SK-N-SH (cell line): Measurements from ENCODE around the gene CYP8B1. TPM values are rescaled to one million over a fixed set of nuclear protein-coding genes. Genes with fewer than 3 reads are reported as not detected.

Experiments used
- CTCF ChIA-PET: fragments of 300-600, 350-600 bp; formaldehyde crosslinking; extraction: SDS; loops from one replicate; lab custom pipeline; 2021; lab: Yijun Ruan, JAX
- POLR2A ChIA-PET: fragments of 350-600 bp; sonication (Branson Sonifier 250); formaldehyde crosslinking; extraction: SDS; loops from one replicate; lab custom pipeline; 2020; ENCODE audit warnings: antibody characterized with exemption, inconsistent platforms; lab: Yijun Ruan, JAX
- DNase-seq: peaks from one replicate; pipeline ENCODE4 v3.0.0; 2012
- H2AFZ ChIP-seq: fragments of 200-600 bp; sonication (generic); 2 replicates; pipeline ENCODE4 v1.8.1; 2016; ENCODE audit warnings: antibody characterized with exemption, mild to moderate bottlenecking, low read depth
- H3F3A ChIP-seq: fragments of 200-600 bp; sonication (generic); replicated peaks from 2 replicates; pipeline ENCODE3; 2016; ENCODE audit warnings: antibody characterized with exemption, mild to moderate bottlenecking; ENCODE audit not compliant: insufficient read depth
- H3K27ac ChIP-seq, 2 experiments: fragments of 200-500 bp in 1 of 2; fragments of 200-600 bp in 1 of 2; sonication (Bioruptor generic) in 1 of 2; sonication (generic), shearing (Covaris generic) in 1 of 2; 2 replicates each; pipeline versions ENCODE4 v1.5.1 to v1.6.1; 2014 to 2016; ENCODE audit warnings: low read depth in 2 of 2, inconsistent platforms in 1 of 2, low read length in 1 of 2, mild to moderate bottlenecking in 1 of 2, mixed read lengths in 1 of 2
- H3K27me3 ChIP-seq: fragments of 200-600 bp; sonication (generic), shearing (Covaris generic); 2 replicates; pipeline ENCODE4 v1.6.1; 2016; ENCODE audit warnings: mixed run types; ENCODE audit not compliant: insufficient read depth
- H3K36me3 ChIP-seq, 2 experiments: fragments of 200-500 bp in 1 of 2; fragments of 200-600 bp in 1 of 2; sonication (Bioruptor generic) in 1 of 2; sonication (generic) in 1 of 2; replicated peaks in 1 of 2; 2 replicates each; pipeline versions ENCODE3 to v1.5.1; 2014 to 2016; ENCODE audit warnings: low read length in 1 of 2, mild to moderate bottlenecking in 1 of 2; ENCODE audit not compliant: insufficient read depth in 2 of 2, control insufficient read depth in 1 of 2
- H3K4me1 ChIP-seq, 2 experiments: fragments of 200-500 bp in 1 of 2; fragments of 200-600 bp in 1 of 2; sonication (Bioruptor generic) in 1 of 2; sonication (generic), shearing (Covaris generic) in 1 of 2; 2 replicates each; pipeline versions ENCODE4 v1.5.1 to v1.6.1; 2014 to 2016; ENCODE audit warnings: low read depth in 1 of 2, low read length in 1 of 2, mixed run types in 1 of 2; ENCODE audit not compliant: insufficient read depth in 2 of 2, control insufficient read depth in 1 of 2
- H3K4me2 ChIP-seq: fragments of 200-600 bp; sonication (generic), shearing (Covaris generic); 2 replicates; pipeline ENCODE4 v1.6.1; 2017; ENCODE audit warnings: mixed run types
- H3K4me3 ChIP-seq, 2 experiments: fragments of 200-500 bp in 1 of 2; fragments of 200-600 bp in 1 of 2; sonication (Bioruptor generic) in 1 of 2; sonication (generic), shearing (Covaris generic) in 1 of 2; 2 replicates each; pipeline versions ENCODE4 v1.5.1 to v1.8.1; 2014 to 2016; ENCODE audit warnings: low read depth in 2 of 2, inconsistent platforms in 1 of 2, low read length in 1 of 2, mild to moderate bottlenecking in 1 of 2, mixed read lengths in 1 of 2, moderate library complexity in 1 of 2
- H3K79me2 ChIP-seq: fragments of 200-600 bp; sonication (generic); 2 replicates; pipeline ENCODE4 v1.8.1; 2017; ENCODE audit warnings: mild to moderate bottlenecking; ENCODE audit not compliant: insufficient read depth
- H3K9ac ChIP-seq: fragments of 200-600 bp; sonication (generic); 2 replicates; pipeline ENCODE4 v1.6.1; 2017; ENCODE audit warnings: mixed run types
- H3K9me2 ChIP-seq: fragments of 200-600 bp; sonication (generic); 2 replicates; pipeline ENCODE4 v1.6.1; 2017; ENCODE audit warnings: mixed run types
- H3K9me3 ChIP-seq: fragments of 200-600 bp; sonication (generic); 2 replicates; pipeline ENCODE4 v1.6.1; 2017; ENCODE audit warnings: mixed run types, mild to moderate bottlenecking, moderate library complexity
- H4K20me1 ChIP-seq: fragments of 200-600 bp; sonication (generic); 2 replicates; pipeline ENCODE4 v1.6.1; 2017; ENCODE audit warnings: mild to moderate bottlenecking, mixed run types; ENCODE audit not compliant: insufficient read depth
- CHD2 ChIP-seq: fragments of 150-350 bp; IDR thresholded peaks from 2 replicates; pipeline ENCODE4 v1.6.1; 2018; ENCODE audit warnings: low read length; ENCODE audit not compliant: partially characterized antibody
- ELF1 ChIP-seq: IDR thresholded peaks from 2 replicates; pipeline ENCODE4 v1.4.0; 2012
- EP300 ChIP-seq, 2 experiments: IDR thresholded peaks; 2 replicates each; pipeline versions ENCODE4 v1.4.0 to v1.6.1; 2012; ENCODE audit warnings: borderline replicate concordance in 1 of 2, low read depth in 1 of 2, low read length in 1 of 2
- EZH2phosphoT487 ChIP-seq: fragments of 200-600 bp; sonication (generic); IDR thresholded peaks from 2 replicates; pipeline ENCODE4 v1.6.1; 2017; ENCODE audit warnings: low read depth, mixed run types, mild to moderate bottlenecking, antibody characterized with exemption, moderate library complexity, borderline replicate concordance
- FOSL2 ChIP-seq: IDR thresholded peaks from 2 replicates; pipeline ENCODE4 v1.4.0; 2012; ENCODE audit warnings: low read depth, mild to moderate bottlenecking, moderate library complexity, borderline replicate concordance
- FOXJ3 ChIP-seq: sonication (generic); formaldehyde crosslinking; IDR thresholded peaks from 2 replicates; pipeline ENCODE4 v1.5.1; 2020; ENCODE audit warnings: mild to moderate bottlenecking, missing genetic modification reagents
- FOXM1 ChIP-seq: IDR thresholded peaks from 2 replicates; pipeline ENCODE4 v1.4.0; 2012; ENCODE audit warnings: low read depth, mild to moderate bottlenecking
- GABPA ChIP-seq: IDR thresholded peaks from 2 replicates; pipeline ENCODE4 v1.4.0; 2012; ENCODE audit warnings: low read depth, mild to moderate bottlenecking
- MAX ChIP-seq: IDR thresholded peaks from 2 replicates; pipeline ENCODE4 v1.4.0; 2012; ENCODE audit warnings: low read depth
- MEF2A ChIP-seq: IDR thresholded peaks from 2 replicates; pipeline ENCODE4 v1.4.0; 2012; ENCODE audit warnings: low read depth, borderline replicate concordance
- MXI1 ChIP-seq: IDR thresholded peaks from 2 replicates; pipeline ENCODE4 v1.6.1; 2012; ENCODE audit warnings: mild to moderate bottlenecking, low read depth, low read length, improper control_type of control experiment
- NFIC ChIP-seq: IDR thresholded peaks from 2 replicates; pipeline ENCODE4 v1.4.0; 2012; ENCODE audit warnings: borderline replicate concordance
- NRF1 ChIP-seq: IDR thresholded peaks from 2 replicates; pipeline ENCODE4 v1.6.1; 2012; ENCODE audit warnings: low read depth, mild to moderate bottlenecking, low read length
- RXRA ChIP-seq: IDR thresholded peaks from 2 replicates; pipeline ENCODE4 v1.4.0; 2012; ENCODE audit warnings: low read depth, mild to moderate bottlenecking, borderline replicate concordance
- SMC3 ChIP-seq: IDR thresholded peaks from 2 replicates; pipeline ENCODE4 v1.6.1; 2012; ENCODE audit warnings: low read depth, low read length, improper control_type of control experiment
- TEAD4 ChIP-seq: IDR thresholded peaks from 2 replicates; pipeline ENCODE4 v1.4.0; 2012; ENCODE audit warnings: mild to moderate bottlenecking, borderline replicate concordance; ENCODE audit not compliant: insufficient read depth
- USF2 ChIP-seq: fragments of 150-350 bp; IDR thresholded peaks from 2 replicates; pipeline ENCODE4 v1.6.1; 2017; ENCODE audit warnings: antibody characterized with exemption, low read length, low read depth, borderline replicate concordance
- WGBS: methylation state at CpG from one replicate; pipeline ENCODE4 v1.1.6; 2017; ENCODE audit warnings: low lambda C conversion rate; 5-methylcytosine and 5-hydroxymethylcytosine counted together
- polyA plus RNA-seq, 3 experiments: library from polyadenylated mRNA; depleted of rRNA; stranded (reverse); fragments of >200 nt; gene quantifications; 2 replicates each; pipeline ENCODE4 v1.2.3, GENCODE V29; 2012
- TF ChIP-seq, protein P1 (sequence below): IDR thresholded peaks from 2 replicates; pipeline ENCODE4 v1.4.0; 2012; ENCODE audit warnings: low read depth, borderline replicate concordance
- TF ChIP-seq, protein P2 (sequence below): IDR thresholded peaks from 2 replicates; pipeline ENCODE4 v1.6.1; 2012; ENCODE audit warnings: mild to moderate bottlenecking, low read depth, low read length, moderate library complexity

The CYP8B1 gene
- polyA plus RNA-seq, 1 of the 3 experiments (the other 2 are of a cell fraction), result not detected

DNA sequence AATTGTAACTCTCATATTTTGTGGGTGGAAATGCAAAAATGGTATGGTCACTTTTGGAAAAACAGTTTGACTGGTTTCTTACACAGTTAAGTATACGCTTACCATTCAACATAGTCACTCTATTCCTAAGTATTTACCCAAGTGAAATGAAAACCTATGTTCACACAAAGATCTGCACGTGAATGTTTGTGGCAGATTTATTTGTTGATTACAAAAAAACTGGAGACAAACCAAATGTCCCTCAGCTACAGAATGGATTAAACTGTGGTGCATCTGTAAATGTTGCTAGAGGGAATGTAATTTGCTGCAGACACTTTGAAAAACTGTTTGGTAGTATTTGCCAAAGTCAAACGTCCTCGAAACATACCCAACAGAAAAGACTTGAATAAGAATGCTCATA, 37.1 kb downstream of the CYP8B1 start:
- H3K27me3 ChIP-seq, result no peaks in the 10 kb centered on the region
- CTCF ChIA-PET, result interaction anchor here (1.0 to 4.8 kb wide), 13 partner anchors 8 to 256 kb away, joined by 3 to 51 read pairs (median 10); partner anchors contain the start of genes ACKR2 and CYP8B1
- no peak overlapping the region for H3K4me2 ChIP-seq
- H3K9me2 ChIP-seq, result no peaks in the 10 kb centered on the region
- no peaks in the 10 kb centered on the region for H4K20me1 ChIP-seq
- H3K79me2 ChIP-seq, result no peaks in the 10 kb centered on the region
- no peak overlapping the region for H2AFZ ChIP-seq
- POLR2A ChIA-PET, result no interaction called here
- no peak overlapping the region for H3K4me3 ChIP-seq
- H3K9me3 ChIP-seq, result no peaks in the 10 kb centered on the region
- TF ChIP-seq FOXJ3 (CRISPR knock-in tag) (no peak), MAX (no peak), RXRA (no peak), GABPA (no peak), MEF2A (no peak), EP300 (IDR thresholded peaks at IDR 0.05; ENCODE audit: borderline replicate concordance in 1 of 2, low read depth in 1 of 2, low read length in 1 of 2) (no peak), NRF1 (no peak), SMC3 (no peak), USF2 (no peak), CHD2 (no peak)
- no peak overlapping the region for H3K27ac ChIP-seq
- no peaks in the 10 kb centered on the region for H3F3A ChIP-seq
- no peak overlapping the region for H3K9ac ChIP-seq
- no peaks in the 10 kb centered on the region for H3K36me3 ChIP-seq
- DNase-seq, result no peak
- WGBS, result 41% methylated on average over 4 of the region's 4 CpGs
- H3K4me1 ChIP-seq, result no peaks in the 10 kb centered on the region

DNA sequence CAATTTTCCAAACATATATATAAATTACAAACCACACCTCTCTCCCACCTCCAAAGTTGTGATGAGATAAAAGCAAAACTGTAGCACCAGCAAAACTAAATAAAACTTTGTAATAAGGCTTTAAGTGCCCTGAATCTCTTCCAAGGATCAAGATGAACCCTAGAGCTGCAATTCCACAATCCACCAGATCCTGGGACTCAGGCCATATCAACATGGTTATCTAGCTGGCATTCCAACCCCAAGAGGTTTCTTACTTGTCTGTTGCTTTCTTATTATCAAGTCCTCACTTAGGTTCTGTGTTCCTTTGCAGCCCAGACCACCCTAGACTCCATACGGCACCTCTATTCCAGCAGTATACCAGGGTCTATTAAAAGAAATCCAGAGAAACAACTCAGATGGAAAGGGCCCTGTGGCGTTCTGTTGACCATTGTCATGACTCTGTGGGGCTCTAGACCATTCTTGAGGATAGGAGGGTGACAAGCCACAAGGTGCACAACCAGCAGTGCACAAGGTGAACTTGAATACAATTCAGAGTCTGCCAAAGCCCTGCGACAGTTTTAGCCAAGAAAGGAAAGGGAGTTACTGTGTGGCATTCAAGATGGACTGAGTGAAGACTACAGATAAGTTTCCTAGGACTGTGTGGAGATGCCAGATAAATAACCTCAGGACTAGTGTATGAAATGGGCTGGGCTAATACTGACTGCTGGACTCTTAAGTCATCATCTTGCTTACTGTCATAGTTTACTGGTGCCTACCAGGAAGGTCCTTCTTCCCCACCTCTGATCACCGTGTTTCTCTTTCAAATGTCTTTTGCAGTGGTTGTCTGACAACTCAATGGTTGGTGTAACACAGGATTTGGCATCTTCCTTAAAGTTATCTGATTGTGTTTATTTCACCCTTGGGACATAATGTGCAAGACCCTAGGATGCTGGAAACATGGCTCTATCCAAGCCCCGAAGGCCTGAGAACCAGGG, 39.2 kb downstream of the CYP8B1 start:
- Histone ChIP-seq H3K4me1 (peaks cover 0 to under 1% of the 10 kb centered on the region in 2 experiments; a peak in 1 of 4 replicates), H3K9me3 (no peaks in the 10 kb centered on the region), H2AFZ (no peak overlapping the region), H3K4me3 (no peak overlapping the region), H3K36me3 (no peaks in the 10 kb centered on the region), H3K79me2 (no peaks in the 10 kb centered on the region), H3K9me2 (no peaks in the 10 kb centered on the region), H3K27me3 (no peaks in the 10 kb centered on the region), H3K9ac (no peak overlapping the region), H4K20me1 (no peaks in the 10 kb centered on the region), H3K4me2 (no peak overlapping the region), H3F3A (no peaks in the 10 kb centered on the region), H3K27ac (no peak overlapping the region)
- 62% methylated on average over 5 of the region's 5 CpGs for WGBS
- DNase-seq, result no peak
- CTCF ChIA-PET, result no interaction called here
- POLR2A ChIA-PET, result no interaction called here
- TF ChIP-seq FOXJ3 (CRISPR knock-in tag) (no peak), FOSL2 (no peak), EP300 (IDR thresholded peaks at IDR 0.05; ENCODE audit: borderline replicate concordance in 1 of 2, low read depth in 1 of 2, low read length in 1 of 2) (no peak), GABPA (no peak), TEAD4 (no peak), MXI1 (no peak), MAX (no peak), ELF1 (no peak), FOXM1 (no peak), SMC3 (no peak), NFIC (no peak), EZH2phosphoT487 (no peak)
- TF ChIP-seq, protein P1, sequence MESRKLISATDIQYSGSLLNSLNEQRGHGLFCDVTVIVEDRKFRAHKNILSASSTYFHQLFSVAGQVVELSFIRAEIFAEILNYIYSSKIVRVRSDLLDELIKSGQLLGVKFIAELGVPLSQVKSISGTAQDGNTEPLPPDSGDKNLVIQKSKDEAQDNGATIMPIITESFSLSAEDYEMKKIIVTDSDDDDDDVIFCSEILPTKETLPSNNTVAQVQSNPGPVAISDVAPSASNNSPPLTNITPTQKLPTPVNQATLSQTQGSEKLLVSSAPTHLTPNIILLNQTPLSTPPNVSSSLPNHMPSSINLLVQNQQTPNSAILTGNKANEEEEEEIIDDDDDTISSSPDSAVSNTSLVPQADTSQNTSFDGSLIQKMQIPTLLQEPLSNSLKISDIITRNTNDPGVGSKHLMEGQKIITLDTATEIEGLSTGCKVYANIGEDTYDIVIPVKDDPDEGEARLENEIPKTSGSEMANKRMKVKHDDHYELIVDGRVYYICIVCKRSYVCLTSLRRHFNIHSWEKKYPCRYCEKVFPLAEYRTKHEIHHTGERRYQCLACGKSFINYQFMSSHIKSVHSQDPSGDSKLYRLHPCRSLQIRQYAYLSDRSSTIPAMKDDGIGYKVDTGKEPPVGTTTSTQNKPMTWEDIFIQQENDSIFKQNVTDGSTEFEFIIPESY, result no peak
- TF ChIP-seq, protein P2, sequence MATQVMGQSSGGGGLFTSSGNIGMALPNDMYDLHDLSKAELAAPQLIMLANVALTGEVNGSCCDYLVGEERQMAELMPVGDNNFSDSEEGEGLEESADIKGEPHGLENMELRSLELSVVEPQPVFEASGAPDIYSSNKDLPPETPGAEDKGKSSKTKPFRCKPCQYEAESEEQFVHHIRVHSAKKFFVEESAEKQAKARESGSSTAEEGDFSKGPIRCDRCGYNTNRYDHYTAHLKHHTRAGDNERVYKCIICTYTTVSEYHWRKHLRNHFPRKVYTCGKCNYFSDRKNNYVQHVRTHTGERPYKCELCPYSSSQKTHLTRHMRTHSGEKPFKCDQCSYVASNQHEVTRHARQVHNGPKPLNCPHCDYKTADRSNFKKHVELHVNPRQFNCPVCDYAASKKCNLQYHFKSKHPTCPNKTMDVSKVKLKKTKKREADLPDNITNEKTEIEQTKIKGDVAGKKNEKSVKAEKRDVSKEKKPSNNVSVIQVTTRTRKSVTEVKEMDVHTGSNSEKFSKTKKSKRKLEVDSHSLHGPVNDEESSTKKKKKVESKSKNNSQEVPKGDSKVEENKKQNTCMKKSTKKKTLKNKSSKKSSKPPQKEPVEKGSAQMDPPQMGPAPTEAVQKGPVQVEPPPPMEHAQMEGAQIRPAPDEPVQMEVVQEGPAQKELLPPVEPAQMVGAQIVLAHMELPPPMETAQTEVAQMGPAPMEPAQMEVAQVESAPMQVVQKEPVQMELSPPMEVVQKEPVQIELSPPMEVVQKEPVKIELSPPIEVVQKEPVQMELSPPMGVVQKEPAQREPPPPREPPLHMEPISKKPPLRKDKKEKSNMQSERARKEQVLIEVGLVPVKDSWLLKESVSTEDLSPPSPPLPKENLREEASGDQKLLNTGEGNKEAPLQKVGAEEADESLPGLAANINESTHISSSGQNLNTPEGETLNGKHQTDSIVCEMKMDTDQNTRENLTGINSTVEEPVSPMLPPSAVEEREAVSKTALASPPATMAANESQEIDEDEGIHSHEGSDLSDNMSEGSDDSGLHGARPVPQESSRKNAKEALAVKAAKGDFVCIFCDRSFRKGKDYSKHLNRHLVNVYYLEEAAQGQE, result no peak
